Activated B cell treated with CpG ODN at 0.5 μM for 24 hours (primary cell): ENCODE data around the gene LCTL. TPM values are rescaled to one million over a fixed set of nuclear protein-coding genes. Genes with fewer than 3 reads are reported as not detected.

Experiments used
- ATAC-seq: fragments of 200-7000 bp; cut with Tn5 transposase; one replicate; pipeline ENCODE4 v1.10.0; 2021; ENCODE audit warnings: low read depth, mild to moderate bottlenecking, moderate library complexity
- CTCF ChIA-PET: fragments of 350-600 bp; sonication (Branson Sonifier 250); formaldehyde crosslinking; loops from one replicate; lab custom pipeline; 2021; ENCODE audit warnings: antibody characterized with exemption; lab: Charles Lee
- POLR2A ChIA-PET: fragments of 350-600 bp; sonication (Branson Sonifier 250); formaldehyde crosslinking; loops from one replicate; lab custom pipeline; 2021; ENCODE audit warnings: antibody characterized with exemption; lab: Charles Lee
- DNase-seq: peaks from one replicate; pipeline ENCODE4 v3.0.0; 2022
- H3K27ac Mint-ChIP-seq: one replicate; pipeline ENCODE4 v1.8.0; 2020; ENCODE audit warnings: mixed read lengths
- H3K27me3 Mint-ChIP-seq: one replicate; pipeline ENCODE4 v1.8.0; 2021; ENCODE audit warnings: mixed read lengths
- H3K36me3 Mint-ChIP-seq: one replicate; pipeline ENCODE4 v1.8.0; 2021; ENCODE audit warnings: low read depth, mixed read lengths
- H3K4me1 Mint-ChIP-seq: one replicate; pipeline ENCODE4 v1.8.0; 2021; ENCODE audit warnings: mixed read lengths
- H3K4me3 Mint-ChIP-seq: one replicate; pipeline ENCODE4 v1.8.0; 2020; ENCODE audit warnings: mild to moderate bottlenecking, mixed read lengths
- H3K9me3 Mint-ChIP-seq: one replicate; pipeline ENCODE4 v1.8.0; 2020; ENCODE audit warnings: mixed read lengths
- intact Hi-C: fragments of 100-400 bp; cut with micrococcal nuclease; formaldehyde crosslinking; loops from one replicate; pipeline ENCODE4 v1.15.1; 2024
- total RNA-seq: library from RNA; stranded (reverse); gene quantifications from 2 replicates; pipeline ENCODE4 v1.2.3, GENCODE V29; 2022
- TF ChIP-seq, protein P1 (sequence below): fragments of 200-600 bp; IDR thresholded peaks from one replicate; pipeline ENCODE4 v1.8.0; 2022; ENCODE audit warnings: antibody characterized with exemption, mild to moderate bottlenecking

Gene LCTL
- total RNA-seq, 1 donor from 2014 or later, result not detected

- H3K9me3 Mint-ChIP-seq, result no peaks in the 10 kb centered on the region
Observed at GRCh38 chr15:66588971-66589370, 23.2 kb upstream of the LCTL start.

DNA sequence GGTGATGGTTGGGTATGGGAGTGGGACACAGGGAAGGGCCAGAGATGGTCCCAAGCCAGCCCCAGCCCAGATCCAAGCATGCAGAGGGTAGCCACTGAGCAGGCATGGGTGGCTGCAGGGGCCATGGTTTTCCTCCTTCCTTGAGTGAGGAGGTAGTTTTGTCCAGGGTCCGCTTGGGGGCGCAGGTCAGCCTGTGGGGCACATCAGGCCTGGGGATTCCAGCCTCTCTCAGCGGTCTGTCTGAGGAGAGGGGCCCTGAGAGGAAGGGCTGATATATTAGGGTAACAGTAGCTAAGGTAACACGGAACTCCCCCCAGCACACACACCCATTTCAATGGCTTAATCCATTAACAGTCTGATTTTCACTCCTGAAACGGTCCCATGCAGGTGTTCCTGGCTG, 22.7 kb upstream of the LCTL start:
- DNase-seq, result no peak
- Mint-ChIP-seq H3K27me3 (peaks cover 21% of the 10 kb centered on the region), H3K36me3 (no peaks in the 10 kb centered on the region), H3K27ac (no peak overlapping the region), H3K9me3 (no peaks in the 10 kb centered on the region), H3K4me3 (no peak overlapping the region), H3K4me1 (no peaks in the 10 kb centered on the region)
- ChIA-PET CTCF (interaction anchor here (1.3 kb wide), 1 partner anchor 14 kb away, joined by 3 read pairs; no protein-coding TSS in a partner anchor), POLR2A (no interaction called here)
- intact Hi-C loops, result no loop called here
- no peak for ATAC-seq
- TF ChIP-seq, protein P1, sequence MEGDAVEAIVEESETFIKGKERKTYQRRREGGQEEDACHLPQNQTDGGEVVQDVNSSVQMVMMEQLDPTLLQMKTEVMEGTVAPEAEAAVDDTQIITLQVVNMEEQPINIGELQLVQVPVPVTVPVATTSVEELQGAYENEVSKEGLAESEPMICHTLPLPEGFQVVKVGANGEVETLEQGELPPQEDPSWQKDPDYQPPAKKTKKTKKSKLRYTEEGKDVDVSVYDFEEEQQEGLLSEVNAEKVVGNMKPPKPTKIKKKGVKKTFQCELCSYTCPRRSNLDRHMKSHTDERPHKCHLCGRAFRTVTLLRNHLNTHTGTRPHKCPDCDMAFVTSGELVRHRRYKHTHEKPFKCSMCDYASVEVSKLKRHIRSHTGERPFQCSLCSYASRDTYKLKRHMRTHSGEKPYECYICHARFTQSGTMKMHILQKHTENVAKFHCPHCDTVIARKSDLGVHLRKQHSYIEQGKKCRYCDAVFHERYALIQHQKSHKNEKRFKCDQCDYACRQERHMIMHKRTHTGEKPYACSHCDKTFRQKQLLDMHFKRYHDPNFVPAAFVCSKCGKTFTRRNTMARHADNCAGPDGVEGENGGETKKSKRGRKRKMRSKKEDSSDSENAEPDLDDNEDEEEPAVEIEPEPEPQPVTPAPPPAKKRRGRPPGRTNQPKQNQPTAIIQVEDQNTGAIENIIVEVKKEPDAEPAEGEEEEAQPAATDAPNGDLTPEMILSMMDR, result no peak

More at GRCh38 chr15:66588971-66589370, 23.2 kb upstream of the LCTL start:
- TF ChIP-seq, protein P1, result no peak
- ChIA-PET CTCF (interaction anchor here (1.3 kb wide), 1 partner anchor 14 kb away, joined by 3 read pairs; no protein-coding TSS in a partner anchor), POLR2A (no interaction called here)
- DNase-seq (no peak), ATAC-seq (no peak)
- Mint-ChIP-seq H3K4me1 (no peaks in the 10 kb centered on the region), H3K27me3 (peaks cover 21% of the 10 kb centered on the region), H3K36me3 (no peaks in the 10 kb centered on the region), H3K27ac (no peak overlapping the region), H3K4me3 (no peak overlapping the region)
- intact Hi-C loops, result no loop called here

GRCh38 chr15:66587749-66588148, 22.0 kb upstream of the LCTL start:
- ChIA-PET POLR2A (no interaction called here), CTCF (no interaction called here)
- Mint-ChIP-seq H3K36me3 (no peaks in the 10 kb centered on the region), H3K9me3 (no peaks in the 10 kb centered on the region), H3K4me3 (no peak overlapping the region), H3K27me3 (peaks cover 21% of the 10 kb centered on the region), H3K4me1 (no peaks in the 10 kb centered on the region), H3K27ac (no peak overlapping the region)
- DNase-seq (no peak), ATAC-seq (no peak)
- intact Hi-C loops, result no loop called here
- TF ChIP-seq, protein P1, result no peak

DNA sequence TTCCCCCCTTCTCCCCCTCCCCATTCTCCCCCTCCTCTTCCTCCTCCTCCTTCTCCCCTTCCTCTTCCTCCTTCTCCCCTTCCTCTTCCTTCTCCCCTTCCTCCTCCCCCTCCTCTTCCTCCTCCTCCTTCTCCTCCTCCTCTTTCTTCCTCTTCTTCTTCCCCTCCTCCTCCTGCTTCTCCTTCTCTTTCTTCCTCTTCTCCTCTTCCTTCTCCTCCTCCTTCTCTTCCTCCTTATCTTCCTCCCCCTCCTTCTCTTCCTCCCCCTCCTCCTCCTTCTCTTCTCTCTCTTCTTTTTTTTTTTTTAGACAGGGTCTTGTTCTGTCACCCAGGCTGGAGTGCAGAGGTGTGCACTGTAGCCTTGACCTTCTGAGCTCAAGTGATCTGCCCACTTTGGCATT, 21.2 kb upstream of the LCTL start:
- no peaks in the 10 kb centered on the region for H3K4me1 Mint-ChIP-seq
- no peak for ATAC-seq
- TF ChIP-seq, protein P1, result no peak
- intact Hi-C loops, result no loop called here
- no peaks in the 10 kb centered on the region for H3K36me3 Mint-ChIP-seq
- H3K9me3 Mint-ChIP-seq, result no peaks in the 10 kb centered on the region
- H3K4me3 Mint-ChIP-seq, result no peak overlapping the region
- ChIA-PET POLR2A (no interaction called here), CTCF (no interaction called here)
- H3K27me3 Mint-ChIP-seq, result peaks cover 21% of the 10 kb centered on the region
- no peak overlapping the region for H3K27ac Mint-ChIP-seq
- no peak for DNase-seq

- Mint-ChIP-seq H3K9me3 (no peaks in the 10 kb centered on the region), H3K4me1 (no peaks in the 10 kb centered on the region), H3K27me3 (peaks cover 18% of the 10 kb centered on the region), H3K36me3 (no peaks in the 10 kb centered on the region), H3K4me3 (no peak overlapping the region), H3K27ac (no peak overlapping the region)
- TF ChIP-seq, protein P1, result no peak
- POLR2A ChIA-PET, result no interaction called here
- intact Hi-C loops, result no loop called here
- ATAC-seq (no peak), DNase-seq (no peak)
- CTCF ChIA-PET, result no interaction called here
Observed at GRCh38 chr15:66586155-66586976, 20.6 kb upstream of the LCTL start.
